ENCODE results near the gene ASPG.

DNA sequence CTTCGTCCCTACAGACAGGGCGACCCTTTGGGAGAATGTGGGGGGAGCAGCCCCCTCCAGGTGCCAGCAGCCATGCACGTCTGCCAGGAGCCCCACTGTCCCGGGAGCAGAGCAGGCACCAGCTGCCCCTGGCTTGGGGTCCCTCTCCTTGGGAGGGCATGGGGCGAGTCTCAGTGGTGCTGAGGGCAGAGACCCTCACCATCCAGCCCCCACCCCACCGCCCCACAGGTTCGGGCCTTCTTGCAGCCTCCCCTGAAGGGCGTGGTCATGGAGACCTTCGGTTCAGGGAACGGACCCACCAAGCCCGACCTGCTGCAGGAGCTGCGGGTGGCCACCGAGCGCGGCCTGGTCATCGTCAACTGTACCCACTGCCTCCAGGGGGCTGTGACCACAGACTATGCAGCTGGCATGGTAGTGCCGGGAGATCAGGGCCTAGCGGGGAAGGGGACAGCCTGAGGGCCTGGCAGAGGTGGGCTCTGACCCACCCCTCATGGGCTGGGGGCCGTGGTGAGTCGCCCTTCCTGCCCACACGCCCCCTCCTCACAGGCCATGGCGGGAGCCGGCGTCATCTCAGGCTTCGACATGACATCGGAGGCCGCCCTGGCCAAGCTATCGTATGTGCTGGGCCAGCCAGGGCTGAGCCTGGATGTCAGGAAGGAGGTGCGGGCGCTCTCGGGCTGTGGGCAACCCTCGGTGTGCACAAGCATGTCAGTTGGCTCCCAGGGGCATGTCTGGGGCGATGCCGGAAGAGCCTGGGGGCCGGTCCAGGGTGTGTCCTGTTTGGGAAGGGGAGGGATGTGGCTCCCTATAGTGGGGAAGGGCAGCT, 18.8 kb downstream of the ASPG start:
- TF ChIP-seq, protein P1, sequence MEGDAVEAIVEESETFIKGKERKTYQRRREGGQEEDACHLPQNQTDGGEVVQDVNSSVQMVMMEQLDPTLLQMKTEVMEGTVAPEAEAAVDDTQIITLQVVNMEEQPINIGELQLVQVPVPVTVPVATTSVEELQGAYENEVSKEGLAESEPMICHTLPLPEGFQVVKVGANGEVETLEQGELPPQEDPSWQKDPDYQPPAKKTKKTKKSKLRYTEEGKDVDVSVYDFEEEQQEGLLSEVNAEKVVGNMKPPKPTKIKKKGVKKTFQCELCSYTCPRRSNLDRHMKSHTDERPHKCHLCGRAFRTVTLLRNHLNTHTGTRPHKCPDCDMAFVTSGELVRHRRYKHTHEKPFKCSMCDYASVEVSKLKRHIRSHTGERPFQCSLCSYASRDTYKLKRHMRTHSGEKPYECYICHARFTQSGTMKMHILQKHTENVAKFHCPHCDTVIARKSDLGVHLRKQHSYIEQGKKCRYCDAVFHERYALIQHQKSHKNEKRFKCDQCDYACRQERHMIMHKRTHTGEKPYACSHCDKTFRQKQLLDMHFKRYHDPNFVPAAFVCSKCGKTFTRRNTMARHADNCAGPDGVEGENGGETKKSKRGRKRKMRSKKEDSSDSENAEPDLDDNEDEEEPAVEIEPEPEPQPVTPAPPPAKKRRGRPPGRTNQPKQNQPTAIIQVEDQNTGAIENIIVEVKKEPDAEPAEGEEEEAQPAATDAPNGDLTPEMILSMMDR (conservative IDR thresholded peaks at IDR 0.05 in 1 of 2, IDR thresholded peaks at IDR 0.05 in 1 of 2; ENCODE audit: low read depth in 1 of 2, low read length in 2 of 2) = no peak
- no peak for TF ChIP-seq EZH2 (IDR thresholded peaks at IDR 0.05; ENCODE audit: low read length, missing control alignments)
